ENCODE data around the gene MACROH2A1. TPM values are rescaled to one million over a fixed set of nuclear protein-coding genes. Genes with fewer than 3 reads are reported as not detected.

The MACROH2A1 gene
- total RNA-seq, 1 donor from 2014 or later: 315 TPM

DNA sequence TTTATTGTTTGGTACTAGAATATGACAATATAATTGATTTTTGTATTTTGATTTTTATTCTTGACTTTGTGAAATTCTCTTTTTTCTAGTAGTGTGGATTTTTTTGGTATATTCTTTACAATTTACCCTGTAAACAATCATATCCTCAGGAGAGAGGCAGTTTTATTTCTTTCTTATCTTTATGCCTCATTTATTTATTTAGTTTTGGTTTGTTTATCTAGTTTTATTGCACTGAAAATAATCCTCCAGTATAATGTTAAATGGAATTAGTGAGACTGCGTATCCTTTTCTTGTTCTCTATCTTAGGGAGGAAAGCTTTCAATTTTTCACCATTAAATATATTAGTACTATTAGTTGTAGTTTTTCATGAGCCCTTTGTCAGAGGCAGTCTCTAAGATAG lies 109.4 kb downstream of the MACROH2A1 start:
- no peaks in the 10 kb centered on the region for H3K36me3 Mint-ChIP-seq (ENCODE audit: low read depth)
- no peaks in the 10 kb centered on the region for H3K4me1 Mint-ChIP-seq (ENCODE audit: low read depth)
- H3K9me3 Mint-ChIP-seq: peaks cover 11% of the 10 kb centered on the region
- H3K4me3 Mint-ChIP-seq: no peak overlapping the region
- intact Hi-C loops (cut with micrococcal nuclease): no loop called here
- H3K27me3 Mint-ChIP-seq (ENCODE audit: insufficient read depth): peaks cover 39% of the 10 kb centered on the region
- no peak for DNase-seq (ENCODE audit: low spot score)
- H3K27ac Mint-ChIP-seq: no peak overlapping the region

DNA sequence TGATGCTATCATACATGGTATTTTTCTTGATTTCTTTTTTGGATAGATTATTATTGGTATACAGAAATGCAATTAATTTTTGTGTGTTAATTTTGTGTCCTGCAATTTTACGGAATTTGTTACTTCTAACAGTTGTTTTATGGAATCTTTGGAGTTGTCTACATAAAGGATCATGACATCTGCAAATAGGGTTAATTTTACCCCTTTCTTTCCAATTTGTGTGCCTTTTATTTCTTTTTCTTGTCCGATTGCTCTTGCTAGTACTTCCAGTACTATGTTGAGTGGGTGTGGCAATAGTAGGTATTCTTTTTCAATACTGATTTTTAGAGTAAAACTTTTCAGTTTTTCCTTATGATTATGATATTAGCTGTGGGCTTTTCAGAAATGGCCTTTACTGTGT lies 111.5 kb downstream of the MACROH2A1 start:
- Mint-ChIP-seq H3K36me3 (ENCODE audit: low read depth) (no peaks in the 10 kb centered on the region), H3K9me3 (peaks cover 11% of the 10 kb centered on the region), H3K27me3 (ENCODE audit: insufficient read depth) (peaks cover 37% of the 10 kb centered on the region), H3K4me3 (no peak overlapping the region), H3K4me1 (ENCODE audit: low read depth) (no peaks in the 10 kb centered on the region), H3K27ac (no peak overlapping the region)
- DNase-seq (ENCODE audit: low spot score): no peak
- intact Hi-C loops (cut with micrococcal nuclease): no loop called here

Other genes with a start within 250 kb of the MACROH2A1 start
- not detected in 2 replicates for gene DCANP1, start 48.1 kb upstream of the MACROH2A1 start, total RNA-seq
- gene TIFAB, start 53.1 kb upstream of the MACROH2A1 start, total RNA-seq: not detected in 2 replicates
- gene NEUROG1, start 136.7 kb upstream of the MACROH2A1 start, total RNA-seq: not detected in 2 replicates
- gene CXCL14, start 179.8 kb upstream of the MACROH2A1 start, total RNA-seq: not detected in 2 replicates

Measured in activated T-helper 1 cell treated with anti-CD3 and anti-CD28 coated beads, Interleukin-12 subunit alpha, Interleukin-12 subunit beta, Interleukin-2, Interleukin-4 antibody, amounts not matched to agents 30 ng/mL and 10 ng/mL and 1 ng/mL, durations not matched to agents 14 hours and 24 hours and 36 hours (primary cell).